COR-L47 (cell line): Measurements from ENCODE around the gene CAMK2G.
A peak's percentile ranks its signal among the peaks of the same experiment; 100 is the strongest.

Source experiments
- DNase-seq: peaks from one replicate; lab custom pipeline; 2025; lab: John Stamatoyannopoulos, UW

The CAMK2G gene

GRCh38 chr10:73863039-73863817 is 11.1 kb downstream of the CAMK2G start:
- no peak for DNase-seq

DNA sequence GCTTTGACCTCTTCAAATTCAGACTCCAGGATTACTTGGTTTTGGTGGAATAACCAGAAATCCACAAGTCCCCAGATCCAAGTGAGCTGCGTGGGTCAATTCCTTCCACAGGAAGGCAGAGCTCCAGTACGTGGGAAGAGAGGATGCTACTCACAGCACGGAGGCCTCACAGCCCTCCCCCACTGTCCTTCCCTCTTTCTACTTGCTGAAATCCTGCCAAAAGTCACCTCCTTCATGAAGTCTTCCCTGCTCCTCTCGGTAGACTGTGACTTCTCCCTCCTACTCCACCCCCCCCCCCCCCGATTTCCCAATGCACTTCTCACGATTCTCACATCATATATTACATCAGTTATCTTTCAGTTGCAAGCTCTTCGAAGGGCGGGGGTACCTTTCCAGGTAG is 12.3 kb downstream of the CAMK2G start:
- no peak for DNase-seq

GRCh38 chr10:73859784-73860491 is 14.4 kb downstream of the CAMK2G start:
- DNase-seq = no peak

DNA sequence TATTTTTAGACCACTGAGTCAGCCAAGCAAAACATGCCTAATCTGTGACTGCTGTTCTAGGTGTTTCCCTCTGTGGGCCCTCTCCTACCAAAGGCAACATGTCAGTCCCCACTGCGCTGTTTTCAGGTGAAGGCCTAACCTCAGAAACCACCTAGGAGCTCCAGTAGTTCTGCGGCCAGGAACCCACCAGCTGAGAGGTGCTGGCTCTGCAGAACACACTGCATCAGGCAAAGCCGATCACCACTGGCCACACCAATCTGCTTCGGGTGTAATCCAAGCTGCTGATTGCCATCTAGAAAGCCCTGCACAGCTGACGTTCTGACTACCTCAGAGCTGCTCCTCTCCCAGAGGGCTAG is 14.9 kb downstream of the CAMK2G start:
- no peak for DNase-seq

DNA sequence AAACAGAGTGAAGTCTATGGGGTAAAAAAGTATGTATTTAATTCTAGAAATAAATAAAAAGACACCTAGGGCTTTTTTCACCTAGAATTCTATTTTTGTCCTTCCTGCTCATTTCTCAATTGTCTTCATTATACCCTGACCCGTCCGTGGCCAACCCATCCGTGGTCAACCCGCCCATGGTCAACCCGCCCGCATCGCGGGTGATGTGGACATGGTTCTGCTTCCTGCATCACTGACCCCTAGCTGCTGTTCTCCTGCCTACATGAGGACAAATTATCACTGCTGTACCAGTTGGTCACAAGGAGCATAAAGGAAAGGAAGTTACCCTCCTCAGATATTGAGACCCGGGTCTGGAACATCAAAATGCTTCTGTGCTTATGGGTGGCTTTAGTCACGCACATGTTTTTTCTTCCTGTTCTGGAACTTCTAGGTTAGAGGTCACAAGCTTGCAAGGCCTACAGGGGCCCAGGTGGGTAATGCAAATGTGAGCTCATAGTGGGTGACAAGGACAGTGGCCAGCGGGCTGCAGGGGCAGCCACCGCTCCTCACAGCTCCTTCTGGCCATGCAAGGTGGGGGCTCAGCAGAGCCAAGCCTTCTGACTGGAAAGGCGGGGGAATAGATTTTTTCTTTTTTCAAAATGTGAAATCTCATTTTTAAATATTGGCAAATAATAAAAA is 15.5 kb downstream of the CAMK2G start:
- no peak for DNase-seq

DNA sequence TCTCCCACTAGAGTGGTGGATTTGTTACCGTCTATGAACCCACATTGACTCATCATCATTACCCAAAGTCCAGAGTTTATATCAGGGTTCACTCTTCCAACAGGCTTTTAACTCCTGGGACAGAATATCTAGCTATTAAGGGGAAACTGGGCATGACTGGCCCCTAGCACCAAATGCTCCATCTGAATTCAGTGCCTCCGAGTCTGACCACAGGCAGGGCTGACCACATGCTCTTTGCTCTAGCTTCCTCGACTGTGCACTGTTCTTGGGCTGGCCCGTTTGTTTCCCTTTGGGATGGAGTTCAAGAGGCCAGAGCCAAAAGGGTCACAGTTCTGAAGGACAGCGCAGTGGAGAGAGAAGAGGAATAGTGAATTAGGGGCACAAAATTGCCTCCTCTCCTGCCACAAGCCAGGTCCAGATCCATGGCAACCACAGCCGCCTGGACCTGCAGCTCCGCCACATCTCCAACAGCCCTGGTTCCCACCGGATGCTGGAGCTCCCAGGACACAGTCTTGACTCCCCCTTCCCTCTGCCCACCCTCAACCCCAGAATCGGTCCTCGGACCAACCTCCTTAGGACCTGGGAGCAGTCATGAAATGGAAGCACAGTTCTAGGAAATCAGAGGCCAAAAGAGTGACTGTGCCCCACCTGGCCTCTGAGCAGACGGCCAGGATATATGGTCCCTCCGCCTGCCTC is 16.2 kb downstream of the CAMK2G start:
- DNase-seq = no peak

DNA sequence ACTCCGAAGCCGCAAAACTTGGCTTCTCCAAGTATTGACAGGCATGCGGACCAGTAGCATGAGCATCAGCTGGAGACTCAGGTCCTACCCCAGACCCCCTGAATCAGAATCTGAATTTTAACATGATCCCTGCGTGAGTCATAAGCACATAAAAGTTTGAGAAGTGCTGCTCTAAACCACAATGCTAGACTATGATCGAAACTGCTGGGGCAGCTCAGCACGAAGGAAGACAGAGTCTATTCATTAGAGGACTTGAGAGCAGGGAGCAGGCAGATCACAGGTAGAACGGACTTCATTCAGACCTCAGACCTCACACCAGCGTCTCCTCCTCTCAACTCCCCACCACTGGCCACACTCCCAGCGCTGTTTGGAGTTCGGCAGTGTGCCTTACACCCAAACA is 16.9 kb downstream of the CAMK2G start:
- no peak for DNase-seq

DNA sequence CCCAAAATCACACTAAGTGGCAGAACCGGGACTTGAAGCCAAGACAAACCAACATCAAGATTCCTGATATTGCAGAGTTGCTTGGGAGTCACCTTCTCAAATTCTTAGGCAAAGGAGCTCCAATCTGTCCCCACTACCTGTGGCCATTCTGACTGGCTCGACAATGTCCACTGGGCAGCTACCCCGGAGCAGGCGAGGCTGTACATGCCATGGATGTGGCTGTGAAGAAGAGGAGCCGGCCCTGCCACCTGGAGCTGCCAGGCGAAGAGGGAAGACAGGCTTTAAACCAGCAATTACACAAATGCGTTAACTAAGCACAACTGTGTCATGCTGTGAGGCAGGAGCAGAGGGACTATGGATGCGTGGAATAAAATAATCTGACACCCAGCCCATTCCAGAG is 18.1 kb downstream of the CAMK2G start:
- DNase-seq = no peak

- no peak for DNase-seq
These were observed 18.9 kb downstream of the CAMK2G start for GRCh38 chr10:73855413-73855812.

GRCh38 chr10:73854310-73854709 is 20.0 kb downstream of the CAMK2G start:
- DNase-seq = no peak

DNA sequence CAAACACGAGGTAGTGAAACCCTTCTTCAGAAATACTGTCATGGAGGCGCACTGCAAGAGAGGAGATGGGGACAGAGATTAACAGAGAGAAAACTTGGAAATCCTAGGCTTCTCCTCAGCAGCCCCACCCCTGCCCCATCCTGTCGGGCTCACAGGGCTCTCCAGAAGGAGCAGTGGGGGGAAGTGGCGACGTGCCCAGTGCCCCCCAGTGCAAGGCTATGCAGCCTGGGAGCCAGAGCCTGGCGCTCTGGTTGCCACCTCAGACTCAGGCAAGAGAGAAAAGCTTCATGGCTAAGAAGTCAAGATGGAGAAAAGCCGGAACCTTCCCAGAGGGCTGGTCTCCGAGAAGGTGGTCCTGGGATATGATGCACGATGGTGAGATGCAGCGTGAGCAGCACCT is 21.2 kb downstream of the CAMK2G start:
- no peak for DNase-seq

- no peak for DNase-seq
These were observed 23.4 kb downstream of the CAMK2G start for GRCh38 chr10:73850863-73851461.

DNA sequence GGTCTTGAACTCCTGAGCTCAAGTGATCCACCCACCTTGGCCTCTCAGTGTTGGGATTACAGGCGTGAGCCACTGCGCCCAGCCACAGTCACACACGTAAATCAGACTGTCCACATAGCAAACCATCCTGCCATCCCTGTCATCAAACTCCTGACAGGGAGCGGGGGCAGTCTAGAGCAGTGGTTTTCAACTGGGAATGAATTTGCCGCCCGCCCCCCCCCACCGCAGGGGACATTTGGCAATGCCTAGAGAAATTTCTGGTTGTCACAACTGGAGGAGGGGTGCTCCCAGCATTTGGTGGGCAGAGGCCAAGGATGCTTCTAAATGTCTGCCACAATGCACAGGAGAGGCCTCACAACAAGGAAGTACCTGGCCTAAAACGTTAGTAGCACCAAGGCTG is 24.1 kb downstream of the CAMK2G start:
- no peak for DNase-seq

- peak; percentile 35 for DNase-seq
These were observed 25.4 kb downstream of the CAMK2G start for GRCh38 chr10:73848821-73849489.

DNA sequence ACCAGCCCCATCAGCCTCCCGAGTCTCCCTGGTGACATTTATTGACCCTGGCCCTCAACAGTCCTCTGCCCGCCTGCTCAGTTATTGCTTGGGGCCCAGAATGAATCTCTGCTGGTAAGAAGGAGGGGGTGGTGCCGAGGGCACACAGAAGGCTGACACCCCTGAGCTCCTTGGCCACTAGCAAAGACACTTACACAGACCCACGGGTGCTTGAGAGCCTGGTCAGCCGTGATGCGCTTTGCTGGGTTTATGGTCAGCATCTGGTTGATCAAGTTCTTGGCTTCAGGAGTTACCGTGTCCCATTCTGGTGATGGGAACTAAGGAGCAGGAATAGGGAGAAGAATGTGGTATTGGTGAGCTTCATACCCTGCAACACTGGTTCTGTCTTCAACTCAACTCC is 27.3 kb downstream of the CAMK2G start:
- DNase-seq = no peak

- DNase-seq = no peak
These were observed 31.1 kb downstream of the CAMK2G start for GRCh38 chr10:73843261-73843660.

DNA sequence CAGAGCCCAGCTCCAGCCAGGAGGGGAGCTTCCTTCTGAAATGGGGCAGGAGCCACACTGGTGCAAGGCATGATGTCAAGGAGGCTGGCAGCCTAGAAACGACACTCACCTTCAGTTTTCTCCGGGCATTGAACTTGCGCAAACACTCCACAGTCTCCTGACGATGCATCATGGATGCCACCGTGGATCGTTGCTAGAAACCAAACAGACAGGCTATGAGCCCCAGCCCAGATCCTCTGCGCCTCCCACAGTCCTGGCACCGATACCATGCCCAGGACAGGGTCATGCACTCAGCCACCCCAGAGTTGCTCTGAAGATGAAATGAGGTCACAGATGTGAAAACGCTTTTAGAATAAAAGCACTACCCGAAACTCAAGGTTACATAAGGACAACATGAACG is 32.0 kb downstream of the CAMK2G start:
- DNase-seq = no peak

- DNase-seq = no peak
These were observed 32.6 kb downstream of the CAMK2G start for GRCh38 chr10:73841526-73842285.

DNA sequence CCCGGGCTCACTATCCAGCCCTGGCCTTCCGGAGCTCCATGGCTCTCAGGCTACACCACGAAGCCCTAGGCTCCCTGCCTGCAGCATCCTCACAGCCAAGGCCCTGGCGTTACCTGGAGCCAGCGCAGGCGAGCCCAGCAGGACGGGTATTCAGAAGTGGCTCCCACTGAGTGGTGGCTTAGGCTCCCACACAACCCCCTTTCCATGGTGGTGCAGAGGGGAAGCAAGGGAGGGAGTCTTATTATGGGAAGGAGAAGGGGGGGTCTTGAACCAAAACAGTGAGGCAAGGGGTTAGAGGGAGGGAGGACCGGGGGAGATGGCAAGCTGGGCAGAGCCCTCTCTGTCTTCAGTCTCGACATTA is 33.3 kb downstream of the CAMK2G start:
- no peak for DNase-seq

- no peak for DNase-seq
These were observed 33.8 kb downstream of the CAMK2G start for GRCh38 chr10:73840403-73841060.

- DNase-seq = no peak
These were observed 34.3 kb downstream of the CAMK2G start for GRCh38 chr10:73840056-73840402.
